HFFc6 (cell line): ENCODE results near the gene SIL1. TPM values are rescaled to one million over a fixed set of nuclear protein-coding genes. Genes with fewer than 3 reads are reported as not detected.
A peak's percentile ranks its signal among the peaks of the same experiment; 100 is the strongest.

Experiments
- DNase-seq: peaks from one replicate; pipeline ENCODE4 v3.0.0-alpha.2; 2018
- H3K27ac Mint-ChIP-seq: 2 replicates; pipeline ENCODE4 v1.8.0; 2020; ENCODE audit warnings: mild to moderate bottlenecking, mixed read lengths
- H3K27me3 Mint-ChIP-seq: 2 replicates; pipeline ENCODE4 v1.8.0; 2021; ENCODE audit warnings: mild to moderate bottlenecking, moderate library complexity, mixed read lengths; ENCODE audit not compliant: insufficient read depth
- H3K36me3 Mint-ChIP-seq: 2 replicates; pipeline ENCODE4 v1.8.0; 2021; ENCODE audit warnings: low read depth, mixed read lengths
- H3K4me1 Mint-ChIP-seq: 2 replicates; pipeline ENCODE4 v1.8.0; 2020; ENCODE audit warnings: low read depth, mixed read lengths
- H3K4me3 Mint-ChIP-seq: 2 replicates; pipeline ENCODE4 v1.8.0; 2020; ENCODE audit warnings: mild to moderate bottlenecking, moderate library complexity, mixed read lengths
- H3K9me3 Mint-ChIP-seq: 2 replicates; pipeline ENCODE4 v1.8.0; 2020; ENCODE audit warnings: mild to moderate bottlenecking, mixed read lengths
- total RNA-seq, 6 experiments: library from RNA; stranded (reverse); fragmentation: NEBNext Ultra II Directional; extraction: Animal tissue kit (Norgen Biotek cat#: 25700); gene quantifications; 2 replicates in 1 of 6; 3 replicates in 5 of 6; pipeline ENCODE4 v1.2.3, GENCODE V29; 2021
- TF ChIP-seq, protein P1 (sequence below): fragments of 200-600 bp; sonication (generic); IDR thresholded peaks from 2 replicates; pipeline ENCODE4 v1.5.0; 2021; ENCODE audit warnings: antibody characterized with exemption, mild to moderate bottlenecking

SIL1 gene
- total RNA-seq, 6 experiments from 2014 or later = 64.7 to 84.7 (median 78.7) TPM

DNA sequence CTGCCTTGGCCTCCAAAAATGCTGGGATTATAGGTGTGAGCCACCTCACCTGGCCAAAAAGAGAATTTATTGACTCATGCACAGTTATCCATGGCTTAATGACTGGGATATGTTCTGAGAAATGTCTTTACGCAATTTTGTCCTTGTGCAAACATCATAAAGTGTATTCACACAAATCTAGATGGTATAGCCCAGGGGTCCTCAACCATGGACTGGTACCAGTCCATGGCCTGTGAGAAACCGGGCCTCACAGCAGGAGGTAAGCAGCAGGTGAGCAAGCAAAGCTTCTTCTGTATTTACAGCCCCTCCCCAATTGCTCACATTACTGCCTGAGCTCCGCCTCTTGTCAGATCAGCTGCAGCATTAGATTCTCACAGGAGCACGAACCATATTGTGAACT, 12.4 kb upstream of the SIL1 start:
- Mint-ChIP-seq H3K27ac (no peak overlapping the region), H3K36me3 (no peaks in the 10 kb centered on the region), H3K4me3 (no peak overlapping the region), H3K4me1 (0 out of 2 replicates have a peak, but pooled peaks cover 5% of the 10 kb centered on the region), H3K9me3 (no peaks in the 10 kb centered on the region), H3K27me3 (peaks cover 12% of the 10 kb centered on the region)
- TF ChIP-seq, protein P1, sequence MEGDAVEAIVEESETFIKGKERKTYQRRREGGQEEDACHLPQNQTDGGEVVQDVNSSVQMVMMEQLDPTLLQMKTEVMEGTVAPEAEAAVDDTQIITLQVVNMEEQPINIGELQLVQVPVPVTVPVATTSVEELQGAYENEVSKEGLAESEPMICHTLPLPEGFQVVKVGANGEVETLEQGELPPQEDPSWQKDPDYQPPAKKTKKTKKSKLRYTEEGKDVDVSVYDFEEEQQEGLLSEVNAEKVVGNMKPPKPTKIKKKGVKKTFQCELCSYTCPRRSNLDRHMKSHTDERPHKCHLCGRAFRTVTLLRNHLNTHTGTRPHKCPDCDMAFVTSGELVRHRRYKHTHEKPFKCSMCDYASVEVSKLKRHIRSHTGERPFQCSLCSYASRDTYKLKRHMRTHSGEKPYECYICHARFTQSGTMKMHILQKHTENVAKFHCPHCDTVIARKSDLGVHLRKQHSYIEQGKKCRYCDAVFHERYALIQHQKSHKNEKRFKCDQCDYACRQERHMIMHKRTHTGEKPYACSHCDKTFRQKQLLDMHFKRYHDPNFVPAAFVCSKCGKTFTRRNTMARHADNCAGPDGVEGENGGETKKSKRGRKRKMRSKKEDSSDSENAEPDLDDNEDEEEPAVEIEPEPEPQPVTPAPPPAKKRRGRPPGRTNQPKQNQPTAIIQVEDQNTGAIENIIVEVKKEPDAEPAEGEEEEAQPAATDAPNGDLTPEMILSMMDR = no peak
- no peak for DNase-seq

DNA sequence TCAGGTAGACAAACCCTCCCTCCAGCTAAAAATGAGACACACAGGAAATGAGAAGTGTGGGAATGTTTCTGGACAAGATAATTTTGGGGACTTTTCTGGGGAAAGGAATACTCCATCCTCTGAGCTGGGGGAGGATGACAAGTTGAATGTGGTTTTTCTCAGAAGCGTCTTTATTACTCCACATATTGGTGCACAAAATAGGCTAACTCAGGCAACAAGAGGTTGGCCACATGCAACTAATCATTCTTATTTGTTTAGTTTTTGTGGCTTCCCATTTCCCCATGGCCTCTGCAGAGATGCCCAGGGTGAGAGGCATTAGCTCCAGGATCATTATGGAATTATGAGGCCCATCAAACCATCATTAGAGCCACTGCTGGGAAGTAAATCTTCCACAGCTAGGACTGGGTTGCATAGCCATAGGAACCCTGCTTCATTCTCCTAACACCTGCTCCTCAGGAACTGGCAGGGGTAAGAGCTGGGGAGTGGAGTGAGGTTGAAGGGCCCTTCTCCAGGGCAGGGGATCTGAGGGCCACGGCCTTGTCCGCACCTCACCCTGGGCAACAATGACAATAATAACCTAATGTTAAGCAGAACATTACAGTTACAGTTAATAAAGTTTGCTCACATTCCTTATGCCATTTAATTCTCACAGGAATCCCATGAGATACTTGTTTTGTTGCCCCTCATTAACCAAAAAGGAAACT, 9.3 kb upstream of the SIL1 start:
- TF ChIP-seq, protein P1 = no peak
- Mint-ChIP-seq H3K4me3 (no peak overlapping the region), H3K9me3 (no peaks in the 10 kb centered on the region), H3K4me1 (0 out of 2 replicates have a peak, but pooled peaks cover 5% of the 10 kb centered on the region), H3K27me3 (peaks cover 10% of the 10 kb centered on the region), H3K36me3 (no peaks in the 10 kb centered on the region), H3K27ac (no peak overlapping the region)
- DNase-seq = no peak

DNA sequence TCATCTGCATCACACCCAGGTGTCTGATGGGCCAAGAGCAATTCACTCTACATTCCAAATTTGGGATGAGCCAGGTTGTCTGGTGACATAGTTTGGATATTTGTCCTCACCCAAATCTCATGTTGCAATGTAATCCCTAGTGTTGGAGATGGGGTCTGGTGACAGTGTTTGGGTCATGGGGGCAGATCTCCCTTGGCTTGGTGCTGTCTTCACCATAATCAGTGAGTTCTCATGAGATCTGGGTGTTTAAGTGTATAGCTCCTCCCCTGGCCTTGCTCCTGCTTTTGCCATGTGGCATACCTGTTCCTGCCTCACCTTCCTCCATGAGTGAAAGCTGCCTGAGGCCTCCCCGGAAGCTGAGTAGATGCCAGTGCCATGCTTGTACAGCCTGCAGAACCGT, 7.4 kb upstream of the SIL1 start:
- no peaks in the 10 kb centered on the region for H3K36me3 Mint-ChIP-seq
- no peak overlapping the region for H3K4me3 Mint-ChIP-seq
- no peaks in the 10 kb centered on the region for H3K9me3 Mint-ChIP-seq
- TF ChIP-seq, protein P1 = no peak
- no peak overlapping the region for H3K27ac Mint-ChIP-seq
- DNase-seq = no peak
- H3K4me1 Mint-ChIP-seq = 0 out of 2 replicates have a peak, but pooled peaks cover 5% of the 10 kb centered on the region
- H3K27me3 Mint-ChIP-seq = peaks cover 9% of the 10 kb centered on the region

DNA sequence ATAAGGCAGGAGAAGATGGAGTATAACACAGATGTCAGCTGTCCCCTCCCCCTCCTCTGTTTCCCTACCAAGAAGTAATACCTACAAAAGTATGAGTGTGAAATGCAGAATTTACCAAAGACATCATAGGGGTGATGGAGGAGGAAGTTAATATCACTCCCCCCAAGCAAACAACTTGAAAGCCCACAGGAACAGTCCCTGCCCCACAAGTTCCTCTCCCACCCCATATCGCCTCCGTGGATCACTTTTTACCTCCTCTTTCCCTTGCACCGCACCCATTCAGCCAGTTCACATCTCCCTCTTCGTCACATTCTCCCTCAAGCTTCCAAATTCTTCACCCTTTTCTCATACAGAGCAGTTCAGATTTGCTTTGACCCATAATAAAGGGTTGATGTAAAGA, 7.0 kb upstream of the SIL1 start:
- H3K27ac Mint-ChIP-seq = no peak overlapping the region
- H3K27me3 Mint-ChIP-seq = peaks cover 6% of the 10 kb centered on the region
- H3K4me3 Mint-ChIP-seq = no peak overlapping the region
- H3K36me3 Mint-ChIP-seq = no peaks in the 10 kb centered on the region
- no peaks in the 10 kb centered on the region for H3K9me3 Mint-ChIP-seq
- TF ChIP-seq, protein P1 = no peak
- no peak for DNase-seq
- H3K4me1 Mint-ChIP-seq = 0 out of 2 replicates have a peak, but pooled peaks cover 5% of the 10 kb centered on the region

DNA sequence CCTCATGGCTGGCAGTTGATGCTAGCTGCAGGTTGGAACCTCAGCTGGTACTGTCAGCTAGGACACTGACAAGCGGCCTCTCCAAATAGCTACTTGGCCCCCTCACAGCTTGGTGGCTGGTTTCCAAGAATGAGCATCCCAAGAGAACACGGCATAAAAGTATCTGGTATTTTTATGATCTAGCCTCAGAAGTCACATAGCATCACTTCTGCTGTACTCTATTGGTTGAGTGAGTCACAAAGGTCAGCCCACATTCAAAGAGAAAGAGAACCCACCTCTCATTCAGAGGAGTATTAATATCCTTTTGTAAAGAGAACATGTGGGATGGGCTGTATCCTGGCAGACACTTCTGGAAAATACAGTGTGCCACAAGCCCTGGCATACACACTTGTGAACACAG, 6.0 kb upstream of the SIL1 start:
- TF ChIP-seq, protein P1 = no peak
- Mint-ChIP-seq H3K27me3 (peaks cover 6% of the 10 kb centered on the region), H3K9me3 (no peaks in the 10 kb centered on the region), H3K36me3 (no peaks in the 10 kb centered on the region), H3K27ac (no peak overlapping the region), H3K4me3 (no peak overlapping the region), H3K4me1 (0 out of 2 replicates have a peak, but pooled peaks cover 5% of the 10 kb centered on the region)
- DNase-seq = peak; percentile 30
